ENCODE data around the gene ADARB2.

DNA sequence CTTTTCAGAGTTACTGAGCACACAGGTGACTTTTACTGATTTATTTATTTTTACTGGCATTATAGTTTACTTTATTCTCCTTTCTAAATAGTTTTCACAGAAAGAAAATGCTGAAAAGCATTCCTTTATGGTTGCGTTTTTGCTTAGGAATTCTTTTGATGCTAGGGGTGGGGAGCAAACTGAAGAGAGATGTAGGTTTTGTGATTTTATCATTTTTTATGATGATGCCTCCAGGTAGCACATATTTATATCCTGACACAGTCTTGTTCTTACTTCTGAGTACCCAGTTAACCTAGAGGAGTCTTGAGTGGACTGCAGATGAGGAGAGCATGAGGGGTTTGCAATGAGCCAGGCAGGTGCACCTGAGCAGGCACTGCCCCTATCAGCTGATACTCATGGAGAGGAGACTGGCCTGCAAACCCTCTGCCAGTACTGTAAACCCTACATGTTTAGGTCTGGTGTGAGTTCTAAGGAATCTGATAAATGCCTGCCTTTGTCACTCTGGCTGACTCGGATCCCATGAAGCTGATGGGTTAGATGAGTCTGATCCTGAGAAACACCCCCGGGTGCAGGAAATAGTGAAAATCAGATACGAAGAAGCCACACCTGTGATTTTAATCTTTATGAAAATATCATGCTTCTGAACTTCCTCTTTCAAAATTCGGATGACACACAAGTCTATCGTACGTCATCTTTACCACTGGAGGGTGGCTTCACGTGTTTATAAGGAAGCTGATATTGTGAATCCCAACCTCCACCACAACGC lies 378.3 kb downstream of the ADARB2 start:
- no peak for TF ChIP-seq POLR2AphosphoS5 (IDR thresholded peaks at IDR 0.05; ENCODE audit: low read depth, low read length)
- TF ChIP-seq, protein P1, sequence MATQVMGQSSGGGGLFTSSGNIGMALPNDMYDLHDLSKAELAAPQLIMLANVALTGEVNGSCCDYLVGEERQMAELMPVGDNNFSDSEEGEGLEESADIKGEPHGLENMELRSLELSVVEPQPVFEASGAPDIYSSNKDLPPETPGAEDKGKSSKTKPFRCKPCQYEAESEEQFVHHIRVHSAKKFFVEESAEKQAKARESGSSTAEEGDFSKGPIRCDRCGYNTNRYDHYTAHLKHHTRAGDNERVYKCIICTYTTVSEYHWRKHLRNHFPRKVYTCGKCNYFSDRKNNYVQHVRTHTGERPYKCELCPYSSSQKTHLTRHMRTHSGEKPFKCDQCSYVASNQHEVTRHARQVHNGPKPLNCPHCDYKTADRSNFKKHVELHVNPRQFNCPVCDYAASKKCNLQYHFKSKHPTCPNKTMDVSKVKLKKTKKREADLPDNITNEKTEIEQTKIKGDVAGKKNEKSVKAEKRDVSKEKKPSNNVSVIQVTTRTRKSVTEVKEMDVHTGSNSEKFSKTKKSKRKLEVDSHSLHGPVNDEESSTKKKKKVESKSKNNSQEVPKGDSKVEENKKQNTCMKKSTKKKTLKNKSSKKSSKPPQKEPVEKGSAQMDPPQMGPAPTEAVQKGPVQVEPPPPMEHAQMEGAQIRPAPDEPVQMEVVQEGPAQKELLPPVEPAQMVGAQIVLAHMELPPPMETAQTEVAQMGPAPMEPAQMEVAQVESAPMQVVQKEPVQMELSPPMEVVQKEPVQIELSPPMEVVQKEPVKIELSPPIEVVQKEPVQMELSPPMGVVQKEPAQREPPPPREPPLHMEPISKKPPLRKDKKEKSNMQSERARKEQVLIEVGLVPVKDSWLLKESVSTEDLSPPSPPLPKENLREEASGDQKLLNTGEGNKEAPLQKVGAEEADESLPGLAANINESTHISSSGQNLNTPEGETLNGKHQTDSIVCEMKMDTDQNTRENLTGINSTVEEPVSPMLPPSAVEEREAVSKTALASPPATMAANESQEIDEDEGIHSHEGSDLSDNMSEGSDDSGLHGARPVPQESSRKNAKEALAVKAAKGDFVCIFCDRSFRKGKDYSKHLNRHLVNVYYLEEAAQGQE (IDR thresholded peaks at IDR 0.05; ENCODE audit: insufficient read depth in 1 of 2, low read depth in 2 of 2, low read length in 2 of 2): no peak
- TF ChIP-seq TAF1 (IDR thresholded peaks at IDR 0.05; ENCODE audit: borderline replicate concordance, insufficient read depth, low read length): no peak
- TF ChIP-seq SIN3A (IDR thresholded peaks at IDR 0.05; ENCODE audit: borderline replicate concordance, insufficient read depth, low read length): no peak
- TF ChIP-seq FOXP2 (optimal IDR thresholded peaks at IDR 0.05; ENCODE audit: borderline replicate concordance, extremely low read depth, extremely low read length, insufficient read depth): no peak
